Fibroblast of lung (primary cell): Measurements from ENCODE around the gene C5orf63. TPM values are rescaled to one million over a fixed set of nuclear protein-coding genes. Genes with fewer than 3 reads are reported as not detected.
A peak's percentile ranks its signal among the peaks of the same experiment; 100 is the strongest.
"Not testable (repeated sequence)": the region's sequence is repeated elsewhere in the genome, so short reads cannot be mapped to it uniquely, and the experiment has no call there.

ENCODE experiments used
- DNase-seq, 2 donors: peaks; one replicate each; pipeline versions ENCODE4 v3.0.0 to v3.0.0-alpha.2; 2010; ENCODE audit warnings: low read depth in 2 of 2
- H2AFZ ChIP-seq: 2 replicates; pipeline ENCODE4 v1.5.1; 2012; ENCODE audit warnings: low read length, control low read depth, inconsistent platforms
- H3K27ac ChIP-seq: 2 replicates; pipeline ENCODE4 v1.5.1; 2011; ENCODE audit warnings: low read length, control low read depth; ENCODE audit not compliant: insufficient read depth
- H3K27me3 ChIP-seq: 2 replicates; pipeline ENCODE4 v1.5.1; 2011; ENCODE audit warnings: mild to moderate bottlenecking, low read length; ENCODE audit not compliant: control insufficient read depth, insufficient read depth
- H3K36me3 ChIP-seq: 2 replicates; pipeline ENCODE4 v1.5.1; 2011; ENCODE audit warnings: low read length; ENCODE audit not compliant: control insufficient read depth, insufficient read depth
- H3K4me1 ChIP-seq: 2 replicates; pipeline ENCODE4 v1.5.1; 2011; ENCODE audit warnings: low read length; ENCODE audit not compliant: control insufficient read depth, insufficient read depth; ENCODE audit errors: extremely low read depth
- H3K4me2 ChIP-seq: 2 replicates; pipeline ENCODE4 v1.5.1; 2011; ENCODE audit warnings: low read length, control low read depth; ENCODE audit not compliant: insufficient read depth; ENCODE audit errors: extremely low read depth
- H3K4me3 ChIP-seq, 4 experiments: fragments of 200-600 bp in 1 of 4; sonication (generic) in 1 of 4; replicated peaks in 1 of 4; 2 replicates each; pipeline ENCODE4 v1.5.1; 2011 to 2016; ENCODE audit warnings: low read length in 4 of 4, low read depth in 3 of 4, mild to moderate bottlenecking in 3 of 4, control low read depth in 2 of 4, inconsistent platforms in 1 of 4, mixed read lengths in 1 of 4; ENCODE audit not compliant: insufficient read depth in 1 of 4; ENCODE audit errors: control extremely low read depth in 1 of 4
- H3K79me2 ChIP-seq: 2 replicates; pipeline ENCODE4 v1.5.1; 2012; ENCODE audit warnings: mild to moderate bottlenecking, low read length, inconsistent platforms; ENCODE audit not compliant: control insufficient read depth, insufficient read depth
- H3K9ac ChIP-seq: 2 replicates; pipeline ENCODE4 v1.5.1; 2011; ENCODE audit warnings: mild to moderate bottlenecking, low read length, control low read depth; ENCODE audit not compliant: insufficient read depth
- H3K9me3 ChIP-seq: 2 replicates; pipeline ENCODE4 v1.5.1; 2012; ENCODE audit warnings: low read depth, low read length; ENCODE audit not compliant: control insufficient read depth, insufficient read depth
- H4K20me1 ChIP-seq: 2 replicates; pipeline ENCODE4 v1.5.1; 2011; ENCODE audit warnings: low read length; ENCODE audit not compliant: control insufficient read depth, insufficient read depth; ENCODE audit errors: extremely low read depth
- CTCF ChIP-seq, 2 donors: IDR thresholded peaks in 1 of 2; conservative IDR thresholded peaks in 1 of 2; 1 replicate in 1 of 2; 2 replicates in 1 of 2; pipeline ENCODE4 v1.5.1; 2011 to 2012; ENCODE audit warnings: low read length in 2 of 2, control low read depth in 1 of 2, inconsistent platforms in 1 of 2, low read depth in 1 of 2, mild to moderate bottlenecking in 1 of 2
- EZH2 ChIP-seq: IDR thresholded peaks from 2 replicates; pipeline ENCODE4 v1.5.1; 2012; ENCODE audit warnings: low read length, control low read depth, mild to moderate bottlenecking; ENCODE audit errors: missing control alignments
- polyA plus RNA-seq, 2 donors: library from polyadenylated mRNA; depleted of rRNA in 1 of 2; stranded (reverse) in 1 of 2; unstranded in 1 of 2; fragments of >200 nt; gene quantifications; 2 replicates each; pipeline ENCODE4 v1.2.1, GENCODE V29; 2011 to 2012; ENCODE audit warnings: missing spikeins in 1 of 2
- total RNA-seq: library from RNA; depleted of rRNA; stranded (reverse); fragments of >200 nt; gene quantifications from 2 replicates; pipeline ENCODE4 v1.2.1, GENCODE V29; 2014

Gene C5orf63
- total and polyA plus RNA-seq, 2 donors (not counting 1 experiment from before 2014, with no cell fraction given) = 2.9 to 4.0 TPM

GRCh38 chr5:127007522-127007921, 65.8 kb downstream of the C5orf63 start:
- Histone ChIP-seq H4K20me1 (no peaks in the 10 kb centered on the region), H2AFZ (no peak overlapping the region), H3K79me2 (peaks cover 2% of the 10 kb centered on the region), H3K4me2 (no peak overlapping the region), H3K27ac (no peak overlapping the region), H3K27me3 (no peaks in the 10 kb centered on the region), H3K4me3 (no peak overlapping the region), H3K4me1 (peaks cover 4% of the 10 kb centered on the region), H3K9ac (no peak overlapping the region), H3K9me3 (no peaks in the 10 kb centered on the region), H3K36me3 (no peaks in the 10 kb centered on the region)
- no peak for DNase-seq
- TF ChIP-seq CTCF (conservative IDR thresholded peaks at IDR 0.05 in 1 of 2, IDR thresholded peaks at IDR 0.05 in 1 of 2; ENCODE audit: low read depth in 1 of 2, low read length in 2 of 2) (no peak), EZH2 (no peak)

- H2AFZ ChIP-seq = peak overlapping the region; percentile 22
- no peak overlapping the region for H3K27ac ChIP-seq
- H4K20me1 ChIP-seq = no peaks in the 10 kb centered on the region
- H3K4me1 ChIP-seq = peaks cover under 1% of the 10 kb centered on the region
- no peaks in the 10 kb centered on the region for H3K27me3 ChIP-seq
- no peak for TF ChIP-seq CTCF (conservative IDR thresholded peaks at IDR 0.05 in 1 of 2, IDR thresholded peaks at IDR 0.05 in 1 of 2; ENCODE audit: low read depth in 1 of 2, low read length in 2 of 2)
- TF ChIP-seq EZH2 = no peak
- H3K79me2 ChIP-seq = no peaks in the 10 kb centered on the region
- no peaks in the 10 kb centered on the region for H3K36me3 ChIP-seq
- peak overlapping the region in 1 of 4 experiments; percentile 10 for H3K4me3 ChIP-seq
- no peak overlapping the region for H3K9ac ChIP-seq
- H3K4me2 ChIP-seq = peak overlapping the region; percentile 73
- no peaks in the 10 kb centered on the region for H3K9me3 ChIP-seq
- peak in 1 of 2 donors; percentile 59 for DNase-seq
Observed at GRCh38 chr5:127006744-127007143, 66.6 kb downstream of the C5orf63 start.

GRCh38 chr5:127005282-127005681, 68.0 kb downstream of the C5orf63 start:
- not testable (repeated sequence) for H3K27ac ChIP-seq, H3K4me1 ChIP-seq, H3K9me3 ChIP-seq, H3K79me2 ChIP-seq, DNase-seq, H3K36me3 ChIP-seq, H4K20me1 ChIP-seq, H3K4me2 ChIP-seq, H3K4me3 ChIP-seq, H3K9ac ChIP-seq, H3K27me3 ChIP-seq, H2AFZ ChIP-seq
